GM12865 (cell line): ENCODE results near the gene MGMT.

ENCODE experiments used
- DNase-seq: peaks from one replicate; pipeline ENCODE4 v3.0.0; 2010; ENCODE audit warnings: low read depth
- H3K4me3 ChIP-seq: 2 replicates; pipeline ENCODE4 v1.5.1; 2011; ENCODE audit warnings: mild to moderate bottlenecking, low read depth, low read length, control low read depth
- TF ChIP-seq, protein P1 (sequence below): IDR thresholded peaks from 2 replicates; pipeline ENCODE4 v1.5.1; 2011; ENCODE audit warnings: low read length, control low read depth, low read depth, inconsistent platforms; ENCODE audit not compliant: insufficient read depth; ENCODE audit errors: missing control alignments

MGMT gene

DNA sequence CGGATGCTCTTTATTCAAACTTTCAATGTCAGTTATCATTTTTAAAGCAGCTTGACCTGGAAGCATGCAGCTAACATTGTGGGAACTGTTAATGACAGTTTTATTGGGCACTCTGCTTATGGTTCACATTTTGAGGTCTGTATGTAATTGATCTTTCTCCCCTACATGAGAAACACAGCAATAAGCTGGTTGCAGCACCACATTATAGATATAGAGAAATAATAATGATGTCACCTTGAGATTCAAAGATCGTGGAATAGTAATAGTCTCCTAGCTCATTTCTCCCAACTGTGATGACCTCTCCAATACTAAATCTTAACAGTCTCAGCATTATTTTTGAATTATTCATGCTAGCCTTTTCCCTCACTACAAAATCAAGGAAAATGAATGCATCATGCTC lies 22.7 kb upstream of the MGMT start:
- TF ChIP-seq, protein P1, sequence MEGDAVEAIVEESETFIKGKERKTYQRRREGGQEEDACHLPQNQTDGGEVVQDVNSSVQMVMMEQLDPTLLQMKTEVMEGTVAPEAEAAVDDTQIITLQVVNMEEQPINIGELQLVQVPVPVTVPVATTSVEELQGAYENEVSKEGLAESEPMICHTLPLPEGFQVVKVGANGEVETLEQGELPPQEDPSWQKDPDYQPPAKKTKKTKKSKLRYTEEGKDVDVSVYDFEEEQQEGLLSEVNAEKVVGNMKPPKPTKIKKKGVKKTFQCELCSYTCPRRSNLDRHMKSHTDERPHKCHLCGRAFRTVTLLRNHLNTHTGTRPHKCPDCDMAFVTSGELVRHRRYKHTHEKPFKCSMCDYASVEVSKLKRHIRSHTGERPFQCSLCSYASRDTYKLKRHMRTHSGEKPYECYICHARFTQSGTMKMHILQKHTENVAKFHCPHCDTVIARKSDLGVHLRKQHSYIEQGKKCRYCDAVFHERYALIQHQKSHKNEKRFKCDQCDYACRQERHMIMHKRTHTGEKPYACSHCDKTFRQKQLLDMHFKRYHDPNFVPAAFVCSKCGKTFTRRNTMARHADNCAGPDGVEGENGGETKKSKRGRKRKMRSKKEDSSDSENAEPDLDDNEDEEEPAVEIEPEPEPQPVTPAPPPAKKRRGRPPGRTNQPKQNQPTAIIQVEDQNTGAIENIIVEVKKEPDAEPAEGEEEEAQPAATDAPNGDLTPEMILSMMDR: no peak
- DNase-seq: no peak

DNA sequence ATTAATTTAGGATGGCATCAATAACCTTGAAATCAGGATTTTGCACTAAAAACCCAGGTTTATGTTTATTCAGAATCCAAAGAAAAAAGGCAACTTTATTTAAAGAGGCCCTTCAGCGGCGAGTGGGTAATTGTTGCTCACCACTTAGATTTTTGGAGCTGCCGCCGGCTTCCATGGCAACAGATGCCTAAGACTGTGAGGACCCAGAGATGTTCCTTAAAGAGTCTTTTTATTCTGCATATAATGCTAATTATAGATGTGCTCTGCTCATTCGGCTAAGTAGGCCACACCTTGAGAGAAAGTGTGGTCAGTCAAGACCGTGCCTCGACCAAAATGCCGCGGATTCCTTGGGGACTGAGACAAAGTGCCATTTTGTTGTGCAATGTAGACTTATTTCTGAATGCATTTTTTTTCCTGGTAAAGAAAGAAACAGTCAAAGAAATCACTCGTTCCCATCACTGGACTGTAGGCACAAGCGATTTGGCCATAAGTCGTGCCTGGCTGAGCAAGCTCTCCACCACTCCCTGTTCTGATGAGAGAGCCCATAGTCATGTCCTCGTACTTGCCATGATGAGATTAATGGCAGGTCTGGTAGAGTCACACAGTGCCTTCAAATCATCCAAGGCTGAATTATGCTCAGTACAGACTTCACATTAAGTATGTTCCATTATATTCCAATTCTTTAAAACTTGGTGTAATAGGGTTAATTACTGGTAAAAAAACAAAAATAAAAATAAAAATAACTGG lies 21.4 kb upstream of the MGMT start:
- H3K4me3 ChIP-seq: no peak overlapping the region
- no peak for DNase-seq

More for the DNA sequence above, 22.7 kb upstream of the MGMT start:
- H3K4me3 ChIP-seq: no peak overlapping the region

DNA sequence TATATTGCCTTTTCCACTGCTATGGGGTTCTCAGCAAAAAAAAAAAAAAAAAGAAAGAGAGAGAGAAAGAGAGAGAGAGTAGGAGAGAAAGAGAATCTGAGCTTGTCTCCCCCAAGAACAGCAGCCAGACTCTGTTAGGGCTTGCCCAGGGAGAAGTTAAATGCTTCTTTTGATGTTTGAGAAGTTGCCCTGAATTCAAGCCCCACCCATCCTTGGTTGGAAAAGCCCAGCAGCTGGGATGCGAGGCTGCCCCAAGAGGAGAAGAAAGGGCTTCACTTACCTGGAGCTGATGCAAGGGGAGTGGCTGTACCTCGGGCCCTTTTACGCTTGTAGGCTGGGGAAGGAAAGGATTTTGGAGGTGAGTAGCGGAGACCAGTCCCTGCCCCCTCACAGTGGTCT lies 20.9 kb upstream of the MGMT start:
- no peak for DNase-seq
- TF ChIP-seq, protein P1: no peak
- H3K4me3 ChIP-seq: no peak overlapping the region

More for the DNA sequence above, 21.4 kb upstream of the MGMT start:
- TF ChIP-seq, protein P1: no peak

DNA sequence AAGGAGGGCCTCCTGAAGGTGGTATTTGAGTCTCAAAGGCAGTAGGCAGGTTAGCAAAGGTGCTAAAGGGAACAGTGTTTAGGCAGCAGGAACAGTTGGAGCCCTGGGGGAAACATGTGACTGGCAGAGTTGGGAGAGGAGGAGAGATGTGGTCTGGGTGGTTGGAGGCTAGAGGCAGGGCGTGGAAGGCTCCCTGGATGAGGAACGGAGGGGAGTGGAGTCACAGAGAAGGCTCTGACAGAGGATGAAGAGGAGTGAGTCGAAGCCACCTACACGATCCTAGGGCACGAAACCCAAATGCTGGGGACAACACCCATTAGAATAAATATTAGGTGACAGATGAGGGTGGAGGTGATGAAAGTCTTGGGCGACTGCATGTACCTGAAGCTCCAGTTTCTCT lies 19.6 kb upstream of the MGMT start:
- DNase-seq: no peak
- TF ChIP-seq, protein P1: no peak

DNA sequence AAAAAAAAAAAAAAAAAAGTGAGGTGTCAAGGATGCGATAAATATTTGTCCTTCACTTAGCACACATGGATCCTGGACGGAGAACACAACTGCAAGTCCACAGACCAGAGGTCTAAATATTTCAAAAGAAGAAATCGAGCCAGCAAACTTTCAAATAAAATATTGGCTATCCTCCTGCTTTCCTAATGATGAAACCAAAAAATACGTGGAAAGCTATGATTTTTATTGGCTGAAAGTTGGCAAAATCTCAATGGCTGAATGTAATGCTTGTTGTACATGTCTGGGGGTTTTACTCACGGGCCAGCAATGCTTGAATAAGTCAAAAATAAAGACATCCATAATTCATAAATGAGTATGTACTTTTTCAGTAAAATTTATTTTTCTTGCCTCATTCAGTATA lies 19.0 kb upstream of the MGMT start:
- TF ChIP-seq, protein P1: no peak
- no peak for DNase-seq
- H3K4me3 ChIP-seq: no peak overlapping the region

More for the DNA sequence above, 19.6 kb upstream of the MGMT start:
- no peak overlapping the region for H3K4me3 ChIP-seq

DNA sequence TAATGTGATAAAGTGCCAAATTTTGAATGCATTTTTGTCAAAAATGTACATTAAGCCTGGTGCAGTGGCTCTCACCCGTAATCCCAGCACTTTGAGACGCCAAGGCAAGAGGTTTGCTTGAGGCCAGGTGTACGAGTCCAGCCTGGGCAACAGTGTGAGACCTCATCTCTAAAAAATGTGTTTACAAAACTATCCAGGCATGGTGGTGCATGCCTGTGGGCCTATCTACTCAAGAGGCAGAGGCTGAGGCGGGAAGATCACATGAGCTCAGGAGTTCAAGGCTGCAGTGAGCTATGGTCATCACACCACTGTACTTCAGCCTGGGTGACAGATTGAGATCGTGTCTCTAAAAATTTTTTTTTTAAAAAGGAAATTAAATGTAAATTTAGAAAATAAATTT lies 18.5 kb upstream of the MGMT start:
- H3K4me3 ChIP-seq: no peak overlapping the region
- DNase-seq: no peak
- TF ChIP-seq, protein P1: no peak

DNA sequence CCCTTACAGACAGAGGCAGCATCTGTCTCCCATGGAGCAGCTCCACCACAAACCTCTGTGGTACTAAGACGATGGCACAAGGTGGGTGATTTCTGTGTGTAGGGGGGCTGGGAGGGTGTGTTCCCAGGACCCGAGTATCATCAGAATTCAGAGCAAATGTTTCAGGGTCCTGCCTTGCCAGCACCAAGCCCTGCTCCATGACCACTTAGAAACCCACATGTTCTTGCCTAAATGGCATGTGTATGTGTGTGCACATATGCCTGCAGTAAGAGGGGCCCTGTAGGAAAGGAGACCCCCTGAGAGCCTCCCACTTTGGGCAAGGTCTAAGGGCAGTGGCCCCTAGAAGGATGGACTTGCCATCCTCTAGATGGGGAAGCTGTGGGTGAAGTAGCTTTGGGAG lies 17.1 kb upstream of the MGMT start:
- DNase-seq: no peak
- no peak overlapping the region for H3K4me3 ChIP-seq
- TF ChIP-seq, protein P1: no peak
